ENCODE data around the gene NTSR1. TPM values are rescaled to one million over a fixed set of nuclear protein-coding genes. Genes with fewer than 3 reads are reported as not detected.

NTSR1 gene
- total RNA-seq, 2 donors from 2014 or later = 0.14 TPM; not detected in 1

GRCh38 chr20:62799873-62800272 is 91.2 kb downstream of the NTSR1 start:
- no peak for DNase-seq (ENCODE audit: low spot score)
- intact Hi-C loops (cut with DNase I) = loop anchor here in 1 of 2 donors (10.0 kb wide), 1 partner anchor 395 kb away; the partner anchor contains the start of gene CABLES2

DNA sequence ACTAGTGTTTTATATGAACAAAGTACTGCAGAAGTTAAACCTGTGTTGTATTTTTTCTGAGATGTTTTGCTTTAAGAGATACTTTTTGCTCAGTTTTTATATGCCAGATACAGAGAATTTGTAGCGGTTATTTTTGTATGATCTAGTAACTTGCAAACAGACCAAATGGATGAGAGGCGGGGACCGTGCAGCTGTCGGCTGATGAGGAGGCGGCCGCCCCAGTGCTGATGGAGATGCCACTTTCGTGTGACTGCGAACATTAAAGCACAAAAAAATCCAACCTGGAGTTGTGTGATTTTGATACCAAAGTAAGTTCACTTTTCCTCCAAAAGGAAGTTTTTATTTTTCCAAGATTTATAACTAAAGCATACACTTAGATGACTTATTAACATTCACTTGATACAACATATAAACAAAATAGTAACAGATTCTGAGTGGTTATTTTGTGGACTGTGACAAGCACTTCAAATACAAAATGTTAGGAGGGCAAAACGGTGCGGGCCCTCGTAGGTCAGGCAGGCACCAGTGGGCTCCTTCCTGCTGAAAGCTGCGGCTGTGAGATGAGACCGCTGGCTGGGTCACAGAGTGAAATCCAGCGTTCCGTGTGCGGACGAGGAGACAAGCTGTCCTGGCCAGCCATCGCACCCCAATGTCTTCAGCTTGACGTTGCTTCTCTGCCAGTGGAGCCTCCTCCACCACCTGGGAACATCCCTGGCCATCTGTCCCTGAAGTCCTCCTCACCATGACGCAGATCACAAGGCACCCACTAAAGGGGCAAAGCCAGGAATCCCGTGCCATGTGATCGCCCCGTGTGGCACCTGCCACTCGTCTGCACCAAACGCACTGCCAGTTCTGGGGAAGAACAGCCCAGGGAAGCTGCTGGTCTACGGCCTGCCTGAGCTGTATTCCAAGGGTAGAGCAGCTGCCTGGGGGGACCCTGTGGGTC is 92.0 kb downstream of the NTSR1 start:
- intact Hi-C loops (cut with DNase I) = no loop called here

GRCh38 chr20:62801284-62802010 is 92.8 kb downstream of the NTSR1 start:
- no peak for DNase-seq (ENCODE audit: low spot score)
- intact Hi-C loops (cut with DNase I) = no loop called here

More for the DNA sequence above, 92.0 kb downstream of the NTSR1 start:
- no peak for DNase-seq (ENCODE audit: low spot score)

- no peak for DNase-seq (ENCODE audit: low spot score)
- intact Hi-C loops (cut with DNase I) = no loop called here
Observed at GRCh38 chr20:62802026-62802712, 93.5 kb downstream of the NTSR1 start.

DNA sequence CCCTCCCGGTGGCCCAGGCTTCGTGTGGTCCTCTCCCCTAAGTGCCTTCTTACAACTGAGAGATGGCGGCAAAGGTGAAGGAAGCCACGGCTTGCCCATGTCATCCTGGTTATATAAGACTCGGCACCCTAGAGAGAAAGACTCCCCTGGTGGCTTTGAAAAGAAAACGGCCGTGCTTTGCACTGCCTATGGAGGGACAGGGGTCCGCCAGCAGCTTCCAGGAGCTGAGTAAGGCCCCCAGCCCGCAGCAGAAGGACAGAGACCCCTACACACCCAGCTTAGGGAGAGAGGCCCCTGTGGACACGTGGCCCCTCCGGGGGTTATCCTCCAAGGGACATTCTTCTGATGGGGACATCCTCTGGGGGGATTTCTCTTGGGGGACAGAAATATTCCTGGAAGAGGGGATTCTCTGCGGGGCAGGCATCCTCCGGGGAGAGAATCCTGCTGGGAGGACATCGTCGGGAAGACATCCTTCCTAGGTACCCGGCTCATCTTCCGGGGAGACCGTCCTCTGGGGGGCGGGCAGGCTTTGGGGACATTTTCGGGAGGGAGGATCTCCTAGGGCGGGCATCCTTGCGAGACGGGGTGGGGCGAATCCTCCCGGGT is 95.5 kb downstream of the NTSR1 start:
- DNase-seq (ENCODE audit: low spot score) = no peak
- intact Hi-C loops (cut with DNase I) = no loop called here

- intact Hi-C loops (cut with DNase I) = loop anchor here in 1 of 2 donors (5.0 kb wide), 1 partner anchor 137 kb away; no protein-coding TSS in a partner anchor
- no peak for DNase-seq (ENCODE audit: low spot score)
Observed at GRCh38 chr20:62804627-62805154, 96.1 kb downstream of the NTSR1 start, which contains the start of gene OGFR. Gene OGFR, plus strand, starts transcription at chr20:62804835. Its CDS starts 25 bp downstream, at chr20:62804860.

GRCh38 chr20:62805155-62805710 is 96.6 kb downstream of the NTSR1 start:
- no peak for DNase-seq (ENCODE audit: low spot score)
- intact Hi-C loops (cut with DNase I) = loop anchor here in 1 of 2 donors (5.0 kb wide), 1 partner anchor 138 kb away; no protein-coding TSS in a partner anchor

DNA sequence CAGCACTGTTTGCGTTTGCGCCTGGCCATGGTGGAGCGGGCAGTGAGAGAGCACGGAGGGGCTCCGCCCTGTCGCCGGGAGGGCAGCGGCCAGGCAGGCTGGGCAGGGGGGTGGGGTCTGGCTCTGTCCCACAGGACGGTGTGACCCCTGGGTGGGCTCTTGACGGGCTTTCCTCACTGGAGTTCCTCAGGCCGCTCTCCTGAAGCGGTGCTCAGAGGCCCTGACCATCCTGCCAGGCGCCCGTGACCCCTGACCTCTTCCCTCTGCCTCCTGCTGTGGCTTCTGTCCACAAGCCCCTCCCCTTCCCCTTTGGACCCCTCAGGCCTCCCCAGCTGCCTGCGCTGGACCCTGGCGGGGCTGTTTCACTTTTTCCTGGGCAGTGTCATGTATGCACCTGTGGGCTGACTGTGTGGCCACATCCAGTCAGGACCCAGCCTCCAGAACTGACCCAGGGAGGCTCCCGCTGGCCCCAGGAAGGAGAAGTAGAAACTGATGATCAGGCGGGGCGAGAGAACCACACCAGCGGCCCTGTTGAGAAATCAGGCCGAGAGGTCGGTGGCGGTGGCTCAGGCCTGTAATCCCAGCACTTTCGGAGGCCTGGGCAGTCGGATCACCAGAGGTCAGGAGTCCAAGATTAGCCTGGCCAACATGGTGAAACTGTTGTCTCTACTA is 97.2 kb downstream of the NTSR1 start:
- DNase-seq (ENCODE audit: low spot score) = peak; percentile 90
- intact Hi-C loops (cut with DNase I) = loop anchor here in 1 of 2 donors (5.0 kb wide), 1 partner anchor 139 kb away; no protein-coding TSS in a partner anchor

DNA sequence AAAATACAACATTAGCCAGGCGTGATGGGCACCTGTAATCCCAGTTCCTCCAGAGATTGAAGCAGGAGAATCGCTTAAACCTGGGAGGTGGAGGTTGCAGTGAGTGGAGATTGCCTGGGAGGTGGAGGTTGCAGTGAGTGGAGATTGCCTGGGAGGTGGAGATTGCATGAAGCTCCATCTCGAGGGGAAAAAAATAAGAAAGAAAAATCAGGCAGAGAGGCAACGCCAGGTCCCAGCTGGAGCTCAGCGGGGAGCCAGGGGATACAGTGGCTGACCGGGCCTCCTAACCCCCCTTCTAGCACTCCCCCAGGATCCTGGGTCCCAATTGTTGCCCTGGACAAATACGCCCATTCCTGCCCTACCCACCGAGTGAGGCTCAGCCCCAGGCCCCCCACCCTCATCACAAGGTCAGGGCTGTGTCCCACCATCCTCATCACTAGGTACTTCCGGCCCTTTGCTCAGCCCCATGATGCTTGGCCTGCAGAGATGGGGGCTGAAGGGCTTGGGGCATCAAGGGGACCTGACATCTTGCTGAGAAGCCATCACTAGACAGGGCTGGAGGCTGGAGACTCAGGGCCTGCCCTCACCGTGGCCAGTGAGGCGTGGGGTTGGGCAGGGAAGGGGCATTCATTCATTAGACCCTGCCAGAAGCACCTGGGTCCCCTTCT is 97.9 kb downstream of the NTSR1 start:
- intact Hi-C loops (cut with DNase I) = loop anchor here in 1 of 2 donors (5.0 kb wide), 1 partner anchor 139 kb away; no protein-coding TSS in a partner anchor

DNA sequence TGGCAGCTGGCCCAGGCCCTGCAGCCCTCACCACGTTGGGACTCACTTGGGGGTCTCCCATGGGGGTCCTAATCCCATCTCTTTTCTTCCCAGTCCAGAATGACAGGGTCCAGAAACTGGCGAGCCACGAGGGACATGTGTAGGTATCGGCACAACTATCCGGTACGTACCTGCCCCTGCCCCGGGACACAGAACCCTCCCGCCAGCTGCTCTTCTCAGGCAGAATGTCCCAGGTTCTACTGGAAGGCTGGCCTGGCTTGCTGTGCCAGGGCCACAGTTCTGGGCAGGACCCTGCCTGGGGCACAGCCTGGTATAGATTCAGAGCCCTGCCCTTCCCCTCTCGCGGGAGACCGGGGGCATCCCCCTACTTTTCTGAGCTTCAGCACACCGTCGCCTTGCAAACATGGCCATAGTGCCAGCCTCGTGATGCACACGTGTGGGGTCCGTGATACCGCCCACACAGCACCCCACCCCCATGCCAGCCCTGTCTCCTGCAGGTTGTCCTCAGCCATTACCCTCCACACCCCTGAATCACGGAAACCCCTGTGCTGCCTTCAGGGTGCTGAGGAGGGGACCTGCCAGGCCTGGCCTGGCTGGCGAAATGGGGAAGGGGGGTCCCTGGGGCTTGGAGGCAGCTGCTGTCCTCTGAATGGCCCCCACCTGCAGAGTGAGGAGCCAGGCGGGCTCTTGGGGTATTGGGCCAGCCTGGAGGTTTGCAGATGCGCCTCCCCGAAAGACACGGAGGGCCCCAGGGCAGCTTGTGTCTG is 99.0 kb downstream of the NTSR1 start:
- intact Hi-C loops (cut with DNase I) = loop anchor here in 1 of 2 donors (5.0 kb wide), 1 partner anchor 140 kb away; no protein-coding TSS in a partner anchor
- DNase-seq (ENCODE audit: low spot score) = no peak

More for the DNA sequence above, 97.9 kb downstream of the NTSR1 start:
- no peak for DNase-seq (ENCODE audit: low spot score)

GRCh38 chr20:62808211-62808865 is 99.7 kb downstream of the NTSR1 start:
- intact Hi-C loops (cut with DNase I) = loop anchor here in 1 of 2 donors (5.0 kb wide), 1 partner anchor 141 kb away; no protein-coding TSS in a partner anchor
- DNase-seq (ENCODE audit: low spot score) = peak; percentile 92

- DNase-seq (ENCODE audit: low spot score) = no peak
- intact Hi-C loops (cut with DNase I) = loop anchor here (5.0 to 10.0 kb wide), 2 partner anchors 142 to 145 kb away; no protein-coding TSS in a partner anchor
Observed at GRCh38 chr20:62809530-62810428, 101.1 kb downstream of the NTSR1 start.

- intact Hi-C loops (cut with DNase I) = loop anchor here in 1 of 2 donors (10.0 kb wide), 1 partner anchor 147 kb away; no protein-coding TSS in a partner anchor
- DNase-seq (ENCODE audit: low spot score) = no peak
Observed at GRCh38 chr20:62811320-62811719, 102.7 kb downstream of the NTSR1 start.

DNA sequence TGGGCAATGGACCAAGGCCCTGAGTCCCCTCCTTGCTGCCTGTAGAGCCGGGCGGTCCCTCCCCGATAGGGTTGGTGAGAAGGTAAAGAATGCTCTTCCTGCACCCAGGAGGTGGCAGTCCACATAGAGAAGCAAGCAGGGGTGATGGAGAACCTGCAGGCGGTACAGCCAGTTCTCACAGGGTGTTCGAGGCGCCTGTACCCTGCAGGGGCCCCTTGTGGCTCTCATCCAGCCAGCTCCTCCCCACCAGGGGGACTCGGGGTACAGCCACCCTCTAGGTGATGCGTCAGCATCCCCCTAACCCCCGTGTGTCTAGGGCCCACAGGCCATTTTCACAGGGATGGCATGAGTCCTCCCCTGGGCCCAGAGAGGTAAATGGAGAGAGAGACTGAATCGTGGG is 103.1 kb downstream of the NTSR1 start:
- no peak for DNase-seq (ENCODE audit: low spot score)
- intact Hi-C loops (cut with DNase I) = loop anchor here in 1 of 2 donors (10.0 kb wide), 1 partner anchor 147 kb away; no protein-coding TSS in a partner anchor

Data from posterior vena cava (tissue), 2 donors.